Endothelial cell of umbilical vein (primary cell): ENCODE data around the gene CCR5AS.

Experiments
- BruUV-seq: library from RNA; stranded (reverse); fragments of 400-500 nt; replicated peaks from 2 replicates; lab custom pipeline; 2021; lab: Mats Ljungman, UMichigan
- CTCF ChIA-PET: fragments of 300-600, 350-600 bp; sonication (Branson Sonifier 250); formaldehyde crosslinking; loops from one replicate; lab custom pipeline; 2021; ENCODE audit warnings: antibody characterized with exemption, inconsistent platforms; lab: Charles Lee
- POLR2A ChIA-PET: fragments of 300-600, 350-600 bp; sonication (Branson Sonifier 250); formaldehyde crosslinking; loops from one replicate; lab custom pipeline; 2021; ENCODE audit warnings: antibody characterized with exemption, inconsistent platforms; lab: Charles Lee
- DNase-seq: peaks from one replicate; pipeline ENCODE4 v3.0.0-alpha.2; 2011; ENCODE audit warnings: low read depth, low spot score
- FAIRE-seq: peaks from 2 replicates; lab custom pipeline; 2011; peaks lifted over from hg19 to GRCh38; lab: Jason Lieb, UNC
- H2AFZ ChIP-seq: 2 replicates; pipeline ENCODE4 v1.6.0; 2012; ENCODE audit warnings: low read depth, low read length, control low read depth, inconsistent platforms
- H3K27ac ChIP-seq: 2 replicates; pipeline ENCODE4 v1.5.1; 2011; ENCODE audit warnings: low read depth, mild to moderate bottlenecking, control low read depth, low read length, moderate library complexity; ENCODE audit not compliant: insufficient read depth
- H3K27me3 ChIP-seq, 2 experiments: 2 replicates each; pipeline versions ENCODE4 v1.6.0 to v1.6.1; 2011; ENCODE audit warnings: low read length in 2 of 2, mixed read lengths in 1 of 2; ENCODE audit not compliant: control insufficient read depth in 2 of 2, insufficient read depth in 2 of 2
- H3K36me3 ChIP-seq, 2 experiments: 2 replicates in 1 of 2; 3 replicates in 1 of 2; pipeline ENCODE4 v1.5.1; 2011; ENCODE audit warnings: low read length in 2 of 2, mild to moderate bottlenecking in 1 of 2, moderate library complexity in 1 of 2; ENCODE audit not compliant: control insufficient read depth in 2 of 2, insufficient read depth in 2 of 2; ENCODE audit errors: extremely low read depth in 1 of 2
- H3K4me1 ChIP-seq: 3 replicates; pipeline ENCODE4 v1.5.1; 2011; ENCODE audit warnings: mild to moderate bottlenecking, low read length; ENCODE audit not compliant: control insufficient read depth, insufficient read depth; ENCODE audit errors: extremely low read depth
- H3K4me2 ChIP-seq: 2 replicates; pipeline ENCODE4 v1.6.1; 2011; ENCODE audit warnings: low read length, control low read depth, mixed read lengths; ENCODE audit not compliant: insufficient read depth
- H3K4me3 ChIP-seq, 3 experiments: fragments of 200-600 bp in 1 of 3; sonication (generic), shearing (Covaris generic) in 1 of 3; replicated peaks in 1 of 3; 2 replicates each; pipeline ENCODE4 v1.5.1; 2011 to 2016; ENCODE audit warnings: control low read depth in 3 of 3, low read length in 3 of 3, mild to moderate bottlenecking in 2 of 3, inconsistent platforms in 1 of 3, low read depth in 1 of 3, moderate library complexity in 1 of 3; ENCODE audit not compliant: insufficient read depth in 1 of 3
- H3K79me2 ChIP-seq: 2 replicates; pipeline ENCODE4 v1.6.0; 2012; ENCODE audit warnings: low read length, inconsistent platforms; ENCODE audit not compliant: control insufficient read depth, insufficient read depth
- H3K9ac ChIP-seq: replicated peaks from 2 replicates; pipeline ENCODE3; 2011; ENCODE audit warnings: low read length, control low read depth; ENCODE audit not compliant: insufficient read depth; ENCODE audit errors: extremely low read depth
- H3K9me1 ChIP-seq: replicated peaks from 3 replicates; pipeline ENCODE4 v1.6.0; 2011; ENCODE audit warnings: mild to moderate bottlenecking, low read length; ENCODE audit not compliant: control insufficient read depth, insufficient read depth; ENCODE audit errors: extremely low read depth
- H3K9me3 ChIP-seq: replicated peaks from 2 replicates; pipeline ENCODE4 v1.5.1; 2012; ENCODE audit warnings: low read length, inconsistent platforms; ENCODE audit not compliant: control insufficient read depth, insufficient read depth
- H4K20me1 ChIP-seq: replicated peaks from 2 replicates; pipeline ENCODE3; 2011; ENCODE audit warnings: mild to moderate bottlenecking, low read length; ENCODE audit not compliant: control insufficient read depth, insufficient read depth; ENCODE audit errors: extremely low read depth
- EZH2 ChIP-seq: IDR thresholded peaks from 2 replicates; pipeline ENCODE4 v1.6.1; 2012; ENCODE audit warnings: borderline replicate concordance, low read depth, mild to moderate bottlenecking, moderate library complexity, low read length, inconsistent platforms; ENCODE audit not compliant: severe bottlenecking
- FOS ChIP-seq: IDR thresholded peaks from 2 replicates; pipeline ENCODE4 v1.6.1; 2011; ENCODE audit warnings: mild to moderate bottlenecking, low read length, moderate library complexity, borderline replicate concordance; ENCODE audit not compliant: insufficient read depth
- GATA2 ChIP-seq: IDR thresholded peaks from 2 replicates; pipeline ENCODE4 v1.7.0; 2011; ENCODE audit warnings: low read depth, mild to moderate bottlenecking, moderate library complexity, mixed read lengths, low read length; ENCODE audit not compliant: insufficient read length, insufficient read depth
- JUN ChIP-seq: IDR thresholded peaks from 2 replicates; pipeline ENCODE4 v1.6.1; 2011; ENCODE audit warnings: borderline replicate concordance, low read depth; ENCODE audit not compliant: insufficient read length, insufficient read depth
- MAX ChIP-seq: IDR thresholded peaks from 2 replicates; pipeline ENCODE4 v1.6.1; 2011; ENCODE audit not compliant: insufficient read depth, insufficient read length
- POLR2A ChIP-seq: IDR thresholded peaks from 2 replicates; pipeline ENCODE4 v1.6.1; 2012; ENCODE audit warnings: low read depth, mild to moderate bottlenecking, control low read depth, low read length
- POLR2AphosphoS5 ChIP-seq: IDR thresholded peaks from 2 replicates; pipeline ENCODE4 v1.6.1; 2012; ENCODE audit warnings: low read depth, mild to moderate bottlenecking, control low read depth, low read length, moderate library complexity; ENCODE audit not compliant: insufficient read depth
- dilution Hi-C: fragments of 300-500 bp; cut with MboI; formaldehyde crosslinking; loops from one replicate; pipeline ENCODE4 v1.15.0; 2019; ENCODE audit warnings: low sequenced_read_pairs; ENCODE audit not compliant: extremely low pct_ligation_motif_present
- intact Hi-C: fragments of 100-400 bp; cut with micrococcal nuclease; formaldehyde crosslinking; loops from one replicate; pipeline ENCODE4 v1.10.0; 2022

CCR5AS gene

GRCh38 chr3:46350262-46350565 lies 56.7 kb downstream of the CCR5AS start:
- intact Hi-C loops (no loop called here), dilution Hi-C loops (no loop called here)
- no peaks in the 10 kb centered on the region for H3K4me1 ChIP-seq
- no peak overlapping the region for H3K9ac ChIP-seq
- H3K9me3 ChIP-seq, result no peaks in the 10 kb centered on the region
- H3K79me2 ChIP-seq, result no peaks in the 10 kb centered on the region
- no peak overlapping the region for H2AFZ ChIP-seq
- no peaks in the 10 kb centered on the region for H3K9me1 ChIP-seq
- H3K4me2 ChIP-seq, result no peak overlapping the region
- peaks cover 4 to 11% of the 10 kb centered on the region in 2 experiments for H3K27me3 ChIP-seq
- H4K20me1 ChIP-seq, result no peaks in the 10 kb centered on the region
- DNase-seq, result no peak
- no peak overlapping the region for H3K27ac ChIP-seq
- ChIA-PET POLR2A (no interaction called here), CTCF (no interaction called here)
- H3K4me3 ChIP-seq, result no peak overlapping the region
- no peaks in the 10 kb centered on the region for H3K36me3 ChIP-seq
- TF ChIP-seq FOS (no peak), EZH2 (no peak), GATA2 (no peak), POLR2A (no peak), JUN (no peak)
- FAIRE-seq, result no peak
- no TSS peak for BruUV-seq

GRCh38 chr3:46349484-46350261 lies 57.2 kb downstream of the CCR5AS start:
- H3K9me1 ChIP-seq, result no peaks in the 10 kb centered on the region
- no peaks in the 10 kb centered on the region for H3K36me3 ChIP-seq
- no peak overlapping the region for H3K9ac ChIP-seq
- POLR2A ChIA-PET, result no interaction called here
- H3K27ac ChIP-seq, result no peak overlapping the region
- intact Hi-C loops, result no loop called here
- no peak for TF ChIP-seq POLR2A
- TF ChIP-seq POLR2AphosphoS5, result no peak
- no peak for TF ChIP-seq MAX
- H4K20me1 ChIP-seq, result no peaks in the 10 kb centered on the region
- no peak overlapping the region for H2AFZ ChIP-seq
- H3K4me1 ChIP-seq, result no peaks in the 10 kb centered on the region
- dilution Hi-C loops, result no loop called here
- FAIRE-seq, result no peak
- no TSS peak for BruUV-seq
- no peak overlapping the region for H3K4me2 ChIP-seq
- no peak for DNase-seq
- no peaks in the 10 kb centered on the region for H3K79me2 ChIP-seq
- no peak overlapping the region for H3K4me3 ChIP-seq
- CTCF ChIA-PET, result interaction anchor here (1.2 kb wide), 1 partner anchor 78 kb away, joined by 3 read pairs; no protein-coding TSS in a partner anchor
- no peaks in the 10 kb centered on the region for H3K9me3 ChIP-seq
- peaks cover 4 to 8% of the 10 kb centered on the region in 2 experiments for H3K27me3 ChIP-seq
